SK-N-SH (cell line): ENCODE measurements around the gene PLA2G3. TPM values are rescaled to one million over a fixed set of nuclear protein-coding genes. Genes with fewer than 3 reads are reported as not detected.

ENCODE experiments used
- CTCF ChIA-PET: fragments of 300-600, 350-600 bp; formaldehyde crosslinking; extraction: SDS; loops from one replicate; lab custom pipeline; 2021; lab: Yijun Ruan, JAX
- POLR2A ChIA-PET: fragments of 350-600 bp; sonication (Branson Sonifier 250); formaldehyde crosslinking; extraction: SDS; loops from one replicate; lab custom pipeline; 2020; ENCODE audit warnings: antibody characterized with exemption, inconsistent platforms; lab: Yijun Ruan, JAX
- DNase-seq: peaks from one replicate; pipeline ENCODE4 v3.0.0; 2012
- H2AFZ ChIP-seq: fragments of 200-600 bp; sonication (generic); 2 replicates; pipeline ENCODE4 v1.8.1; 2016; ENCODE audit warnings: antibody characterized with exemption, mild to moderate bottlenecking, low read depth
- H3F3A ChIP-seq: fragments of 200-600 bp; sonication (generic); replicated peaks from 2 replicates; pipeline ENCODE3; 2016; ENCODE audit warnings: antibody characterized with exemption, mild to moderate bottlenecking; ENCODE audit not compliant: insufficient read depth
- H3K27ac ChIP-seq, 2 experiments: fragments of 200-500 bp in 1 of 2; fragments of 200-600 bp in 1 of 2; sonication (Bioruptor generic) in 1 of 2; sonication (generic), shearing (Covaris generic) in 1 of 2; 2 replicates each; pipeline versions ENCODE4 v1.5.1 to v1.6.1; 2014 to 2016; ENCODE audit warnings: low read depth in 2 of 2, inconsistent platforms in 1 of 2, low read length in 1 of 2, mild to moderate bottlenecking in 1 of 2, mixed read lengths in 1 of 2
- H3K27me3 ChIP-seq: fragments of 200-600 bp; sonication (generic), shearing (Covaris generic); 2 replicates; pipeline ENCODE4 v1.6.1; 2016; ENCODE audit warnings: mixed run types; ENCODE audit not compliant: insufficient read depth
- H3K36me3 ChIP-seq, 2 experiments: fragments of 200-500 bp in 1 of 2; fragments of 200-600 bp in 1 of 2; sonication (Bioruptor generic) in 1 of 2; sonication (generic) in 1 of 2; replicated peaks in 1 of 2; 2 replicates each; pipeline versions ENCODE3 to v1.5.1; 2014 to 2016; ENCODE audit warnings: low read length in 1 of 2, mild to moderate bottlenecking in 1 of 2; ENCODE audit not compliant: insufficient read depth in 2 of 2, control insufficient read depth in 1 of 2
- H3K4me1 ChIP-seq, 2 experiments: fragments of 200-500 bp in 1 of 2; fragments of 200-600 bp in 1 of 2; sonication (Bioruptor generic) in 1 of 2; sonication (generic), shearing (Covaris generic) in 1 of 2; 2 replicates each; pipeline versions ENCODE4 v1.5.1 to v1.6.1; 2014 to 2016; ENCODE audit warnings: low read depth in 1 of 2, low read length in 1 of 2, mixed run types in 1 of 2; ENCODE audit not compliant: insufficient read depth in 2 of 2, control insufficient read depth in 1 of 2
- H3K4me2 ChIP-seq: fragments of 200-600 bp; sonication (generic), shearing (Covaris generic); 2 replicates; pipeline ENCODE4 v1.6.1; 2017; ENCODE audit warnings: mixed run types
- H3K4me3 ChIP-seq, 2 experiments: fragments of 200-500 bp in 1 of 2; fragments of 200-600 bp in 1 of 2; sonication (Bioruptor generic) in 1 of 2; sonication (generic), shearing (Covaris generic) in 1 of 2; 2 replicates each; pipeline versions ENCODE4 v1.5.1 to v1.8.1; 2014 to 2016; ENCODE audit warnings: low read depth in 2 of 2, inconsistent platforms in 1 of 2, low read length in 1 of 2, mild to moderate bottlenecking in 1 of 2, mixed read lengths in 1 of 2, moderate library complexity in 1 of 2
- H3K79me2 ChIP-seq: fragments of 200-600 bp; sonication (generic); 2 replicates; pipeline ENCODE4 v1.8.1; 2017; ENCODE audit warnings: mild to moderate bottlenecking; ENCODE audit not compliant: insufficient read depth
- H3K9ac ChIP-seq: fragments of 200-600 bp; sonication (generic); 2 replicates; pipeline ENCODE4 v1.6.1; 2017; ENCODE audit warnings: mixed run types
- H3K9me2 ChIP-seq: fragments of 200-600 bp; sonication (generic); 2 replicates; pipeline ENCODE4 v1.6.1; 2017; ENCODE audit warnings: mixed run types
- H3K9me3 ChIP-seq: fragments of 200-600 bp; sonication (generic); 2 replicates; pipeline ENCODE4 v1.6.1; 2017; ENCODE audit warnings: mixed run types, mild to moderate bottlenecking, moderate library complexity
- H4K20me1 ChIP-seq: fragments of 200-600 bp; sonication (generic); 2 replicates; pipeline ENCODE4 v1.6.1; 2017; ENCODE audit warnings: mild to moderate bottlenecking, mixed run types; ENCODE audit not compliant: insufficient read depth
- FOXM1 ChIP-seq: IDR thresholded peaks from 2 replicates; pipeline ENCODE4 v1.4.0; 2012; ENCODE audit warnings: low read depth, mild to moderate bottlenecking
- MEF2A ChIP-seq: IDR thresholded peaks from 2 replicates; pipeline ENCODE4 v1.4.0; 2012; ENCODE audit warnings: low read depth, borderline replicate concordance
- NFIC ChIP-seq: IDR thresholded peaks from 2 replicates; pipeline ENCODE4 v1.4.0; 2012; ENCODE audit warnings: borderline replicate concordance
- RAD21 ChIP-seq: IDR thresholded peaks from 2 replicates; pipeline ENCODE4 v1.6.1; 2012; ENCODE audit warnings: mild to moderate bottlenecking, low read length
- RXRA ChIP-seq: IDR thresholded peaks from 2 replicates; pipeline ENCODE4 v1.4.0; 2012; ENCODE audit warnings: low read depth, mild to moderate bottlenecking, borderline replicate concordance
- TEAD4 ChIP-seq: IDR thresholded peaks from 2 replicates; pipeline ENCODE4 v1.4.0; 2012; ENCODE audit warnings: mild to moderate bottlenecking, borderline replicate concordance; ENCODE audit not compliant: insufficient read depth
- YY1 ChIP-seq: IDR thresholded peaks from 2 replicates; pipeline ENCODE4 v1.4.0; 2012; ENCODE audit warnings: low read depth, mild to moderate bottlenecking
- WGBS: methylation state at CpG from one replicate; pipeline ENCODE4 v1.1.6; 2017; ENCODE audit warnings: low lambda C conversion rate; 5-methylcytosine and 5-hydroxymethylcytosine counted together
- polyA plus RNA-seq, 3 experiments: library from polyadenylated mRNA; depleted of rRNA; stranded (reverse); fragments of >200 nt; gene quantifications; 2 replicates each; pipeline ENCODE4 v1.2.3, GENCODE V29; 2012
- TF ChIP-seq, protein P1 (sequence below): fragments of 150-350 bp; IDR thresholded peaks from 2 replicates; pipeline ENCODE4 v1.6.1; 2016; ENCODE audit warnings: mild to moderate bottlenecking, low read depth, low read length

Gene PLA2G3
- polyA plus RNA-seq, 1 of the 3 experiments (the other 2 are of a cell fraction), result not detected

DNA sequence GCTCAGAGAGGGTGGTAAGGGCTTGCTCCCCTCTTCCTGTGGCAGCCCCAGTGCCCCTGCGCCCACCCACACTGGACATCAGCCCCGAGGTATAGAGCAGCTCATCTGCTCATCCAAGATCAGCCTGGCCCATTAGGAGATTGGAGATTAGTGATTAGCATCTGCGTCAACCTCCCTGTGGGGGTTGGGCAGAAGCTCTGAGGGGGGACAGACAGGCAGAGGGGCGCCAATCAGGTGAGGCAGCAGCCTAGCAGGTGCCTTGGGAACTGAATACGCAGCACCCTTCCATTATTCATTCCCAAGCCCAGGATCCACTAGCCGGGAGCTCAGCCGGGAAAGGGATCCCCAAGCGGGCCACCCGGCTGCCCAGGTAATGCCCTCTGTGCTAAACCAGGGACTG is 48.1 kb downstream of the PLA2G3 start:
- no peak for TF ChIP-seq NFIC
- Histone ChIP-seq H2AFZ (no peak overlapping the region), H3K4me2 (no peak overlapping the region), H3K27me3 (no peaks in the 10 kb centered on the region), H3K27ac (no peak overlapping the region), H3F3A (no peaks in the 10 kb centered on the region), H3K9ac (no peak overlapping the region), H3K79me2 (no peaks in the 10 kb centered on the region), H3K36me3 (peaks cover 8 to 40% of the 10 kb centered on the region in 2 experiments), H4K20me1 (no peaks in the 10 kb centered on the region), H3K9me2 (no peaks in the 10 kb centered on the region), H3K4me3 (no peak overlapping the region), H3K9me3 (no peaks in the 10 kb centered on the region), H3K4me1 (no peaks in the 10 kb centered on the region; a peak in 1 of 4 replicates)
- POLR2A ChIA-PET, result interaction anchor here (1.0 kb wide), 1 partner anchor 13 kb away, joined by 3 read pairs; no protein-coding TSS in a partner anchor
- WGBS, result 90% methylated on average over 5 of the region's 9 CpGs
- DNase-seq, result peak; percentile 15
- CTCF ChIA-PET, result interaction anchor here (0.6 to 4.7 kb wide), 8 partner anchors 12 to 458 kb away, joined by 3 to 39 read pairs (median 4); partner anchors contain the start of gene SELENOM

DNA sequence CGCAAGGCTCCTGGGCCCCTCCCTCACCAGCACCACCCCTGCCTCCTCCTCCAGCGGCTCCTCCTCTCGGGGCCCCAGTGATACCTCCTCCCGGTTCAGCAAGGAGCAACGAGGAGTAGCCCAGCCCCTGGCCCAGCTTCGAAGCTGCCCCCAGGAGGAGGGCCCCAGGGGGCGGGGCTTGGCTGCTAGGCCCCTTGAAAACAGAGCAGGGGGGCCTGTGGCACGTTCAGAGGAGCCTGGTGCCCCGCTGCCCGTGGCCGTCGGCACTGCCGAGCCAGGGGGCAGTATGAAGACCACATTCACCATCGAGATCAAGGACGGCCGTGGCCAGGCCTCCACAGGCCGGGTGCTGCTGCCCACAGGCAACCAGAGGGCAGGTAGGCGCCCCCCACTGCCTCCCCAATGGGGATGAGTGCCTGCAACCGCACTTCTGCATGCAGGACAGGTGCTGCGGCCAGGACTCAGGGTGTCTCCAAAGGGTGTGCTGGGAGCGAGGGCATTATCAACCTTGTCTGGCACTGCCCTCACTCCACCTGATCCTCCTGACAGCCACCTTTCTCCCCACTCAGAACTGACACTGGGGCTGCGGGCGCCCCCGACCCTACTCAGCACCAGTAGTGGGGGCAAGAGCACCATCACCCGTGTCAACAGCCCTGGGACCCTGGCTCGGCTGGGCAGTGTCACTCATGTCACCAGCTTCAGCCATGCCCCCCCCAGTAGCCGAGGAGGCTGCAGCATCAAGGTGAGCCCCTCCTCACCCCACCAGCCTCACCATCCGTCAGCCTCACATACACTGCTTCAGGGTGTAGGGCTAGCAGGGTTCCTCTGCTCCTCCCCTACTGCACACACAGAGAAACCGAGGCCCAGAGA is 49.0 kb downstream of the PLA2G3 start:
- Histone ChIP-seq H3K4me3 (no peak overlapping the region), H3K27me3 (no peaks in the 10 kb centered on the region), H2AFZ (no peak overlapping the region), H3K79me2 (peaks cover 4% of the 10 kb centered on the region; the same call in 1 of the 2 replicates), H3K4me1 (no peaks in the 10 kb centered on the region; a peak in 1 of 4 replicates), H4K20me1 (no peaks in the 10 kb centered on the region), H3K9ac (no peak overlapping the region), H3F3A (no peaks in the 10 kb centered on the region), H3K36me3 (peaks cover 8 to 34% of the 10 kb centered on the region in 2 experiments), H3K9me2 (no peaks in the 10 kb centered on the region), H3K4me2 (no peak overlapping the region), H3K9me3 (no peaks in the 10 kb centered on the region), H3K27ac (no peak overlapping the region)
- peak; percentile 11 for DNase-seq
- TF ChIP-seq RAD21, result no peak
- TF ChIP-seq FOXM1, result no peak
- TF ChIP-seq, protein P1, sequence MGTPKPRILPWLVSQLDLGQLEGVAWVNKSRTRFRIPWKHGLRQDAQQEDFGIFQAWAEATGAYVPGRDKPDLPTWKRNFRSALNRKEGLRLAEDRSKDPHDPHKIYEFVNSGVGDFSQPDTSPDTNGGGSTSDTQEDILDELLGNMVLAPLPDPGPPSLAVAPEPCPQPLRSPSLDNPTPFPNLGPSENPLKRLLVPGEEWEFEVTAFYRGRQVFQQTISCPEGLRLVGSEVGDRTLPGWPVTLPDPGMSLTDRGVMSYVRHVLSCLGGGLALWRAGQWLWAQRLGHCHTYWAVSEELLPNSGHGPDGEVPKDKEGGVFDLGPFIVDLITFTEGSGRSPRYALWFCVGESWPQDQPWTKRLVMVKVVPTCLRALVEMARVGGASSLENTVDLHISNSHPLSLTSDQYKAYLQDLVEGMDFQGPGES, result no peak
- no peak for TF ChIP-seq YY1
- TF ChIP-seq MEF2A, result no peak
- TF ChIP-seq RXRA, result no peak
- no peak for TF ChIP-seq TEAD4
- 96% methylated on average over 4 of the region's 29 CpGs for WGBS
- CTCF ChIA-PET, result interaction anchor here (0.9 to 9.4 kb wide), 11 partner anchors 12 to 457 kb away, joined by 4 to 85 read pairs (median 8); partner anchors contain the start of genes PLA2G3 and SELENOM
- POLR2A ChIA-PET, result no interaction called here
